RWPE2 (cell line): Measurements from ENCODE around the gene DPH2.

Source experiments
- ATAC-seq: fragments of 200-7000 bp; cut with Tn5 transposase; 3 replicates; pipeline ENCODE4 v1.9.1; 2021; ENCODE audit warnings: low read depth
- DNase-seq: peaks from one replicate; pipeline ENCODE4 v3.0.0-alpha.2; 2020; ENCODE audit warnings: low spot score
- H3K27ac ChIP-seq: fragments of 450-650 bp; 2 replicates; pipeline ENCODE4 v1.5.1; 2017; ENCODE audit warnings: mild to moderate bottlenecking; ENCODE audit not compliant: poor library complexity, severe bottlenecking
- H3K27me3 ChIP-seq: fragments of 250-450 bp; sonication (Bioruptor Pico); 2 replicates; pipeline ENCODE4 v1.5.1; 2021; ENCODE audit warnings: mild to moderate bottlenecking, moderate library complexity; ENCODE audit not compliant: insufficient read depth, poor library complexity, severe bottlenecking
- H3K36me3 ChIP-seq: fragments of 250-450 bp; sonication (Bioruptor Pico); 2 replicates; pipeline ENCODE4 v1.5.1; 2020; ENCODE audit warnings: low read depth, mild to moderate bottlenecking, moderate library complexity
- H3K4me1 ChIP-seq: fragments of 250-450 bp; sonication (Bioruptor Pico); 2 replicates; pipeline ENCODE4 v1.5.1; 2021; ENCODE audit warnings: mild to moderate bottlenecking, moderate library complexity; ENCODE audit not compliant: insufficient read depth, poor library complexity, severe bottlenecking
- H3K4me3 ChIP-seq: fragments of 250-450 bp; sonication (Bioruptor Pico); 2 replicates; pipeline ENCODE4 v1.5.1; 2021; ENCODE audit warnings: mild to moderate bottlenecking, moderate library complexity; ENCODE audit not compliant: severe bottlenecking
- H3K9me3 ChIP-seq: fragments of 250-450 bp; sonication (Bioruptor Pico); 2 replicates; pipeline ENCODE4 v1.5.1; 2021; ENCODE audit warnings: mild to moderate bottlenecking, moderate library complexity; ENCODE audit not compliant: severe bottlenecking
- CTCF ChIP-seq: fragments of 450-650 bp; IDR thresholded peaks from one replicate; pipeline ENCODE4 v1.5.1; 2017; ENCODE audit warnings: mild to moderate bottlenecking, moderate library complexity; ENCODE audit not compliant: poor library complexity, severe bottlenecking

The DPH2 gene

DNA sequence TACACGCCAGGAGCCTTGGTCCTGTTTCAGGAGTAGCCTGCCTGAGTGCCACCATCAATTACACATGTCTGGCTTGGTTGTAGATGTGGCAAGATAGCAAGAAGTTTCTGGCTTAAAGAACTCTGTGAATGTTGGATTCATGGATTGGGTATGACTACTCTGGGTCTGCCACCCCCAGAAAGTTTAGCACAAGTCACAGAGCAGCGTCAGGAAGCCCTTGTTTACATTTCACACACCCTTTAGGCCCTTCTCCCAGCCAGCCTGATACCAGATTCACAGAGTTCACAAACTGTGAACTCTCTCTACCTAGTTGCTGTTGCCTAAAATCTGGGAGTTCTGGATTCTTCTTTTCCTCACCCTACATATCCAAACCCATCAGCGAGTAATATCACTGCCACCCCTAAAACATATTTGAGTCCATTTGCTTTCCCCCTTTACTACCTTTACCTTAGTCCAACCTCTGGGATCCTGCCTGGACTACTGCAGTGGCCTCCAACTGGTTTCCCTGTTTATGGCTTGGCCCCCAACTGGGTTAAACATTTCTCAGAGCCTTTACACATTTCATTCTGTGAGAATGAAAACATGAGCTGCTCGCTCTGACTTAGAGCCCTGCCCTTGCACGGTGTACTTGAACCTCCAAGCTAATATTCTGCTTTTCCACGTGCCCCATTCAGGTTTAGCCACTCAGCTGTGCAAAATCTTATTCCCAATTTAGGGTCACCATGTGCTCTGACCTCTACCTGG is 17.5 kb downstream of the DPH2 start:
- TF ChIP-seq CTCF, result no peak
- peaks cover 33% of the 10 kb centered on the region for H3K36me3 ChIP-seq
- ATAC-seq, result no peak

DNA sequence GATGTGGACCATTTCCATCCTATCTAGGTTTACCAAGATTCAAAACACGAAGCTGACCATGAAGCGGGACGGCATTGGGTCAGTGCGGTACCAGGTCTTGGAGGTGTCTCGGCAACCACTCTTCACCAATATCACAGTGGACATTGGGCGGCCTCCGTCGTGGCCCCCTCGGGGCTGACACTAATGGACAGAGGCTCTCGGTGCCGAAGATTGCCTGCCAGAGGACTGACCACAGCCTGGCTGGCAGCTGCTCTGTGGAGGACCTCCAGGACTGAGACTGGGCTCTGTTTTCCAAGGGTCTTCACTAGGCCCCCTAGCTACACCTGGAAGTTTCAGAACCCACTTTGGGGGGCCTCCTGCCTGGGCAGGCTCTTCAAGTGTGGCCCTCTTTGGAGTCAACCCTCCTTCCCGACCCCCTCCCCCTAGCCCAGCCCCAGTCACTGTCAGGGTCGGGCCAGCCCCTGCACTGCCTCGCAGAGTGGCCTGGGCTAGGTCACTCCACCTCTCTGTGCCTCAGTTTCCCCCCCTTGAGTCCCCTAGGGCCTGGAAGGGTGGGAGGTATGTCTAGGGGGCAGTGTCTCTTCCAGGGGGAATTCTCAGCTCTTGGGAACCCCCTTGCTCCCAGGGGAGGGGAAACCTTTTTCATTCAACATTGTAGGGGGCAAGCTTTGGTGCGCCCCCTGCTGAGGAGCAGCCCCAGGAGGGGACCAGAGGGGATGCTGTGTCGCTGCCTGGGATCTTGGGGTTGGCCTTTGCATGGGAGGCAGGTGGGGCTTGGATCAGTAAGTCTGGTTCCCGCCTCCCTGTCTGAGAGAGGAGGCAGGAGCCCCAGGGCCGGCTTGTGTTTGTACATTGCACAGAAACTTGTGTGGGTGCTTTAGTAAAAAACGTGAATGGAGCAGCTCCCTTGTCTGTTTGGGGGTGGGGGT is 20.7 kb downstream of the DPH2 start:
- H3K9me3 ChIP-seq, result no peaks in the 10 kb centered on the region
- ATAC-seq, result peak; percentile 3
- peaks cover 11% of the 10 kb centered on the region for H3K36me3 ChIP-seq
- H3K27ac ChIP-seq, result peak overlapping the region; percentile 57
- DNase-seq, result peak; percentile 49
- H3K4me3 ChIP-seq, result peak overlapping the region; percentile 37
- TF ChIP-seq CTCF, result peak; percentile 16
- H3K27me3 ChIP-seq, result no peaks in the 10 kb centered on the region
- no peaks in the 10 kb centered on the region for H3K4me1 ChIP-seq

More for the DNA sequence above, 17.5 kb downstream of the DPH2 start:
- Histone ChIP-seq H3K27ac (peak overlapping the region; percentile 2), H3K9me3 (no peaks in the 10 kb centered on the region), H3K4me3 (no peak overlapping the region), H3K4me1 (no peaks in the 10 kb centered on the region), H3K27me3 (no peaks in the 10 kb centered on the region)
- DNase-seq, result no peak

- no peak for DNase-seq
- peak overlapping the region; percentile 57 for H3K27ac ChIP-seq
- H3K4me1 ChIP-seq, result no peaks in the 10 kb centered on the region
- no peak; the same call in 2 of the 3 replicates for ATAC-seq
- peaks cover 5% of the 10 kb centered on the region for H3K36me3 ChIP-seq
- no peak for TF ChIP-seq CTCF
- H3K9me3 ChIP-seq, result no peaks in the 10 kb centered on the region
- H3K27me3 ChIP-seq, result no peaks in the 10 kb centered on the region
- H3K4me3 ChIP-seq, result peak overlapping the region; percentile 37
Measured at GRCh38 chr1:43991200-43991475, 21.3 kb downstream of the DPH2 start.

- DNase-seq, result peak; percentile 92
- ATAC-seq, result peak; percentile 74
Measured at GRCh38 chr1:43991476-43992231, 21.8 kb downstream of the DPH2 start, which contains the start of gene CCDC24. CCDC24 (plus strand) TSS chr1:43991599; CDS start chr1:43991879, 280 bp downstream.

More at GRCh38 chr1:43991476-43992231, 21.8 kb downstream of the DPH2 start, which contains the start of gene CCDC24:
- Histone ChIP-seq H3K9me3 (no peaks in the 10 kb centered on the region), H3K4me1 (no peaks in the 10 kb centered on the region), H3K27ac (peak within 1 kb of the TSS; percentile 57), H3K36me3 (no peaks in the 10 kb centered on the region; the same call in 1 of the 2 replicates), H3K4me3 (peak within 1 kb of the TSS; percentile 37), H3K27me3 (no peaks in the 10 kb centered on the region)
- TF ChIP-seq CTCF, result no peak
